GM10248 (cell line): ENCODE measurements around the gene TRHDE.

ENCODE experiments used
- CTCF ChIA-PET: fragments of 300-600 bp; sonication (Branson Sonifier 250); formaldehyde crosslinking; extraction: SDS; loops from one replicate; lab custom pipeline; 2021; ENCODE audit warnings: antibody characterized with exemption; lab: Yijun Ruan, JAX
- POLR2A ChIA-PET: fragments of 350-650 bp; sonication (Branson Sonifier 250); formaldehyde crosslinking; extraction: SDS; loops from one replicate; lab custom pipeline; 2020; ENCODE audit warnings: antibody characterized with exemption; lab: Yijun Ruan, JAX
- DNase-seq: peaks from one replicate; pipeline ENCODE4 v3.0.0; 2012; ENCODE audit errors: extremely low spot score
- CTCF ChIP-seq: IDR thresholded peaks from 2 replicates; pipeline ENCODE4 v1.5.1; 2012; ENCODE audit warnings: mild to moderate bottlenecking, low read depth; ENCODE audit errors: extremely low read depth, missing control alignments, control extremely low read depth

TRHDE gene

GRCh38 chr12:72493407-72493806 lies 221.2 kb downstream of the TRHDE start:
- ChIA-PET POLR2A (no interaction called here), CTCF (no interaction called here)
- TF ChIP-seq CTCF: no peak
- no peak for DNase-seq

GRCh38 chr12:72498354-72498753 lies 226.2 kb downstream of the TRHDE start:
- TF ChIP-seq CTCF: no peak
- ChIA-PET POLR2A (no interaction called here), CTCF (interaction anchor here (1.2 kb wide), 3 partner anchors 11 to 38 kb away, joined by 3 to 4 read pairs (median 3); no protein-coding TSS in a partner anchor)
- DNase-seq: no peak

GRCh38 chr12:72499244-72499643 lies 227.1 kb downstream of the TRHDE start:
- no peak for TF ChIP-seq CTCF
- DNase-seq: no peak
- CTCF ChIA-PET: interaction anchor here (0.7 to 1.2 kb wide), 2 partner anchors 13 to 27 kb away, joined by 3 read pairs; no protein-coding TSS in a partner anchor
- POLR2A ChIA-PET: no interaction called here

GRCh38 chr12:72502546-72502945 lies 230.4 kb downstream of the TRHDE start:
- DNase-seq: no peak
- ChIA-PET CTCF (no interaction called here), POLR2A (no interaction called here)
- no peak for TF ChIP-seq CTCF

GRCh38 chr12:72505227-72505626 lies 233.1 kb downstream of the TRHDE start:
- ChIA-PET POLR2A (no interaction called here), CTCF (no interaction called here)
- TF ChIP-seq CTCF: no peak

GRCh38 chr12:72509891-72510290 lies 237.7 kb downstream of the TRHDE start:
- POLR2A ChIA-PET: no interaction called here
- DNase-seq: no peak
- TF ChIP-seq CTCF: no peak
- CTCF ChIA-PET: no interaction called here

More at GRCh38 chr12:72505227-72505626, 233.1 kb downstream of the TRHDE start:
- DNase-seq: no peak

GRCh38 chr12:72510772-72511171 lies 238.6 kb downstream of the TRHDE start:
- POLR2A ChIA-PET: no interaction called here
- no peak for DNase-seq
- CTCF ChIA-PET: no interaction called here
- TF ChIP-seq CTCF: no peak
